GM19455 (cell line): ENCODE data around the gene RPRD1A.
"Not testable (repeated sequence)": the region's sequence is repeated elsewhere in the genome, so short reads cannot be mapped to it uniquely, and the experiment has no call there.

Experiments used
- ATAC-seq: cut with Tn5 transposase; IDR thresholded peaks from one replicate; pipeline ENCODE4 v1.9.1; 2021; ENCODE audit not compliant: unreplicated experiment

The RPRD1A gene

GRCh38 chr18:36078751-36079529, 11.6 kb upstream of the RPRD1A start:
- ATAC-seq: no peak

GRCh38 chr18:36077764-36078163, 10.4 kb upstream of the RPRD1A start:
- ATAC-seq: not testable (repeated sequence)

- ATAC-seq: no peak
These were observed 8.7 kb upstream of the RPRD1A start for GRCh38 chr18:36075862-36076587.

- no peak for ATAC-seq
These were observed 7.1 kb upstream of the RPRD1A start for GRCh38 chr18:36074435-36074834.

GRCh38 chr18:36073676-36074075, 6.3 kb upstream of the RPRD1A start:
- ATAC-seq: no peak

- not testable (repeated sequence) for ATAC-seq
These were observed 5.0 kb upstream of the RPRD1A start for GRCh38 chr18:36072406-36072805.

- peak; percentile 4 for ATAC-seq
These were observed 689 bp downstream of the RPRD1A start for GRCh38 chr18:36066686-36067054.

GRCh38 chr18:36066001-36066400, 1.4 kb downstream of the RPRD1A start:
- no peak for ATAC-seq

GRCh38 chr18:36064809-36065079, 2.6 kb downstream of the RPRD1A start:
- ATAC-seq: not testable (repeated sequence)

GRCh38 chr18:36064027-36064808, 3.1 kb downstream of the RPRD1A start:
- no peak for ATAC-seq

GRCh38 chr18:36058674-36059073, 8.7 kb downstream of the RPRD1A start:
- ATAC-seq: no peak

- ATAC-seq: no peak
These were observed 15.6 kb downstream of the RPRD1A start for GRCh38 chr18:36051760-36052159.

- no peak for ATAC-seq
These were observed 16.9 kb downstream of the RPRD1A start for GRCh38 chr18:36050479-36050878.

- no peak for ATAC-seq
These were observed 19.8 kb downstream of the RPRD1A start for GRCh38 chr18:36047521-36047920.

- no peak for ATAC-seq
These were observed 20.5 kb downstream of the RPRD1A start for GRCh38 chr18:36046898-36047297.

- no peak for ATAC-seq
These were observed 21.9 kb downstream of the RPRD1A start for GRCh38 chr18:36045241-36045991.

- ATAC-seq: no peak
These were observed 24.2 kb downstream of the RPRD1A start for GRCh38 chr18:36043153-36043552.

GRCh38 chr18:36041146-36041545, 26.2 kb downstream of the RPRD1A start:
- ATAC-seq: no peak

GRCh38 chr18:36038102-36038663, 29.2 kb downstream of the RPRD1A start:
- ATAC-seq: no peak

GRCh38 chr18:36035253-36035652, 32.1 kb downstream of the RPRD1A start:
- no peak for ATAC-seq
